Measurements from ENCODE around the gene FCHSD2. TPM values are rescaled to one million over a fixed set of nuclear protein-coding genes. Genes with fewer than 3 reads are reported as not detected.

The FCHSD2 gene
- polyA plus RNA-seq, 1 donor (not counting 4 experiments of a cell fraction or from before 2014, with no cell fraction given) = 14.2 TPM

DNA sequence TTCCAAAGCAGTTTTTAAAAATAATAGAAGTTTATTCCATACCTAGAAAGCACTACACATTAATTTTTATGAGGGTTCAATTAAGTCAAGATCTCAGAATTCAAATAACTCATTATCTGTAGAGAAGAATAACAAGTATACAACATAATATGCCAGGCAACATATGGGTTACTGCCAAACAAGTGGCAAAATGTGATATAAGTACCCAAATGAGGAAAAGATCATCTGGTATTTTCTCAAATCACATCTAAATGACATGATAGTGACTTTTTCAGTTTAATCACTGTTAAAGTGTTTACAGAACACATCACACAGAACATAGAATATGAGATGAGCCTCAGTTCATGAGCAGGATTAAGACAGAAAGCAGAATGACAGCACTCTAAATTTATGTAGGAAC is 123.3 kb downstream of the FCHSD2 start:
- no peak overlapping the region for H3K4me2 ChIP-seq (ENCODE audit: control insufficient read depth, extremely low read depth, insufficient read depth, low read depth, low read length)
- H3K4me1 ChIP-seq (ENCODE audit: control insufficient read depth, extremely low read depth, insufficient read depth, low read length) = no peaks in the 10 kb centered on the region
- dilution Hi-C loops (cut with MboI; ENCODE audit: extremely low pct_ligation_motif_present, low sequenced_read_pairs) = no loop called here
- no peaks in the 10 kb centered on the region for H3K27me3 ChIP-seq (ENCODE audit: control insufficient read depth, extremely low read depth, insufficient read depth, low read length)
- H3K9me1 ChIP-seq (ENCODE audit: control insufficient read depth, extremely low read depth, insufficient read depth, low read length) = no peaks in the 10 kb centered on the region
- no peak for DNase-seq (ENCODE audit: low read depth, low spot score)
- no peak overlapping the region for H3K27ac ChIP-seq (ENCODE audit: control insufficient read depth, insufficient read depth, low read length)
- H3K9ac ChIP-seq (ENCODE audit: control insufficient read depth, extremely low read depth, insufficient read depth, low read length) = no peak overlapping the region
- no peaks in the 10 kb centered on the region for H3K9me3 ChIP-seq (ENCODE audit: control insufficient read depth, low read depth, low read length)
- H2AFZ ChIP-seq (ENCODE audit: control insufficient read depth, low read length) = no peak overlapping the region
- no peaks in the 10 kb centered on the region for H4K20me1 ChIP-seq (ENCODE audit: control insufficient read depth, extremely low read depth, insufficient read depth, low read length)
- TF ChIP-seq, protein P1, sequence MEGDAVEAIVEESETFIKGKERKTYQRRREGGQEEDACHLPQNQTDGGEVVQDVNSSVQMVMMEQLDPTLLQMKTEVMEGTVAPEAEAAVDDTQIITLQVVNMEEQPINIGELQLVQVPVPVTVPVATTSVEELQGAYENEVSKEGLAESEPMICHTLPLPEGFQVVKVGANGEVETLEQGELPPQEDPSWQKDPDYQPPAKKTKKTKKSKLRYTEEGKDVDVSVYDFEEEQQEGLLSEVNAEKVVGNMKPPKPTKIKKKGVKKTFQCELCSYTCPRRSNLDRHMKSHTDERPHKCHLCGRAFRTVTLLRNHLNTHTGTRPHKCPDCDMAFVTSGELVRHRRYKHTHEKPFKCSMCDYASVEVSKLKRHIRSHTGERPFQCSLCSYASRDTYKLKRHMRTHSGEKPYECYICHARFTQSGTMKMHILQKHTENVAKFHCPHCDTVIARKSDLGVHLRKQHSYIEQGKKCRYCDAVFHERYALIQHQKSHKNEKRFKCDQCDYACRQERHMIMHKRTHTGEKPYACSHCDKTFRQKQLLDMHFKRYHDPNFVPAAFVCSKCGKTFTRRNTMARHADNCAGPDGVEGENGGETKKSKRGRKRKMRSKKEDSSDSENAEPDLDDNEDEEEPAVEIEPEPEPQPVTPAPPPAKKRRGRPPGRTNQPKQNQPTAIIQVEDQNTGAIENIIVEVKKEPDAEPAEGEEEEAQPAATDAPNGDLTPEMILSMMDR (optimal IDR thresholded peaks at IDR 0.05 in 1 of 3, IDR thresholded peaks at IDR 0.05 in 1 of 3, conservative IDR thresholded peaks at IDR 0.05 in 1 of 3; ENCODE audit: extremely low read depth in 1 of 3, insufficient read depth in 2 of 3, low read length in 3 of 3) = no peak
- TF ChIP-seq EZH2 (IDR thresholded peaks at IDR 0.05; ENCODE audit: low read length) = no peak
- FAIRE-seq = no peak
- H3K4me3 ChIP-seq (ENCODE audit: control insufficient read depth in 2 of 3, extremely low read depth in 1 of 3, insufficient read depth in 2 of 3, low read depth in 1 of 3, low read length in 3 of 3) = no peak overlapping the region
- H3K36me3 ChIP-seq (ENCODE audit: control insufficient read depth in 2 of 2, extremely low read depth in 1 of 2, insufficient read depth in 2 of 2, low read length in 2 of 2) = no peaks in the 10 kb centered on the region
- no peaks in the 10 kb centered on the region for H3K79me2 ChIP-seq (ENCODE audit: control insufficient read depth, insufficient read depth, low read length)

DNA sequence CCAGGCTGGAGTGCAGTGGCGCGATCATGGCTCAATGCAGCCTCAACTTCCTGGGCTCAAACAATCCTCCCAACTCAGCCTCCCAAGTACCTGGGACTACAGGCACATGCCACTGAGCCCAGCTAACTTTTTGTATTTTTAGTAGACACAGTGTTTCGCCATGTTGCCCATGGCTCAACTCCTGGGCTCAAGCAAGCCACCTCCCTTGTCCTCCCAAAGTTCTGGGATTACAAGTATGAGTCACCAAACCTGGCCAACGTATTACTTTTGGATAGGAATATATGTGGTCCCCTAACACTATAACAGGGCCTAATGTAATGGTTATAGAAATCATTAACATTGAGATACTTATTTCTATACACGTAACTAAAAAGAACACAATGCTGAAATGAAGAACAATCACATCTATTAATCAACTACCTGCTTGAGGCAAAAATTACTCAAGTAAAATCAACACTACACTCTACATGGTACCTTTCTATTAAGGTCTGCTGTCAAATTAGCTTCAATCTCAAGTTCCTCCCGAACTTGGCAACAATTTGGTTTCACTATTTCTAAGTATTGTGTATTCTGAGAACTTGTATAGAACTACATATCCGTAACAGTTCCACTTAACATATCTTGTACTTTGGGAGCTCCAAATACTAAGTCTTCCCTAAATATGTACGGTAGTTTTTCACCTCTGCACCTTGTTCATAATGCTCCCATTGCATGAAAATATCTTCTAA is 124.9 kb downstream of the FCHSD2 start:
- DNase-seq (ENCODE audit: low read depth, low spot score) (no peak), FAIRE-seq (no peak)
- dilution Hi-C loops (cut with MboI; ENCODE audit: extremely low pct_ligation_motif_present, low sequenced_read_pairs) = no loop called here
- H3K9ac ChIP-seq (ENCODE audit: control insufficient read depth, extremely low read depth, insufficient read depth, low read length) = no peak overlapping the region
- no peaks in the 10 kb centered on the region for H3K9me1 ChIP-seq (ENCODE audit: control insufficient read depth, extremely low read depth, insufficient read depth, low read length)
- peaks cover 4% of the 10 kb centered on the region for H3K4me1 ChIP-seq (ENCODE audit: control insufficient read depth, extremely low read depth, insufficient read depth, low read length)
- H3K4me3 ChIP-seq (ENCODE audit: control insufficient read depth in 2 of 3, extremely low read depth in 1 of 3, insufficient read depth in 2 of 3, low read depth in 1 of 3, low read length in 3 of 3) = no peak overlapping the region
- H2AFZ ChIP-seq (ENCODE audit: control insufficient read depth, low read length) = no peak overlapping the region
- H3K9me3 ChIP-seq (ENCODE audit: control insufficient read depth, low read depth, low read length) = no peaks in the 10 kb centered on the region
- H4K20me1 ChIP-seq (ENCODE audit: control insufficient read depth, extremely low read depth, insufficient read depth, low read length) = no peaks in the 10 kb centered on the region
- no peaks in the 10 kb centered on the region for H3K79me2 ChIP-seq (ENCODE audit: control insufficient read depth, insufficient read depth, low read length)
- no peaks in the 10 kb centered on the region for H3K27me3 ChIP-seq (ENCODE audit: control insufficient read depth, extremely low read depth, insufficient read depth, low read length)
- H3K36me3 ChIP-seq (ENCODE audit: control insufficient read depth in 2 of 2, extremely low read depth in 1 of 2, insufficient read depth in 2 of 2, low read length in 2 of 2) = no peaks in the 10 kb centered on the region
- TF ChIP-seq, protein P1 (optimal IDR thresholded peaks at IDR 0.05 in 1 of 3, IDR thresholded peaks at IDR 0.05 in 1 of 3, conservative IDR thresholded peaks at IDR 0.05 in 1 of 3; ENCODE audit: extremely low read depth in 1 of 3, insufficient read depth in 2 of 3, low read length in 3 of 3) = no peak
- no peak for TF ChIP-seq EZH2 (IDR thresholded peaks at IDR 0.05; ENCODE audit: low read length)
- H3K4me2 ChIP-seq (ENCODE audit: control insufficient read depth, extremely low read depth, insufficient read depth, low read depth, low read length) = no peak overlapping the region
- H3K27ac ChIP-seq (ENCODE audit: control insufficient read depth, insufficient read depth, low read length) = no peak overlapping the region
